ENCODE data around the gene KLHL25.

Gene KLHL25

DNA sequence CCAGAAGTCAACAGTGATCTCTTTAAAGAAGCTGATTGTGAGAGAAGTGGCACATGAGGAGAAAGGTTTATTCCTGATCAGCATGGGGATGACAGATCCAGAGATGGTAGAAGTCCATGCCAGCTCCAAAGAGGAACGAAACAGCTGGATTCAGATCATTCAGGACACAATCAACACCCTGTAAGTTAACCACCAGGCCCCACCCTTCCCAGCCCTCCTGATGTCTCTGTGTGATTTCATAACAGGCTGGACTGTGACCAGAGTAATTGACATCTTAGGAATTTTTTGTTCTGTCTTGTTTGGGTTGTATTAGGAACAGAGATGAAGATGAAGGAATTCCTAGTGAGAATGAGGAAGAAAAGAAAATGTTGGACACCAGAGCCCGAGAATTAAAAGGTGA is 67.7 kb downstream of the KLHL25 start:
- TF ChIP-seq, protein P1, sequence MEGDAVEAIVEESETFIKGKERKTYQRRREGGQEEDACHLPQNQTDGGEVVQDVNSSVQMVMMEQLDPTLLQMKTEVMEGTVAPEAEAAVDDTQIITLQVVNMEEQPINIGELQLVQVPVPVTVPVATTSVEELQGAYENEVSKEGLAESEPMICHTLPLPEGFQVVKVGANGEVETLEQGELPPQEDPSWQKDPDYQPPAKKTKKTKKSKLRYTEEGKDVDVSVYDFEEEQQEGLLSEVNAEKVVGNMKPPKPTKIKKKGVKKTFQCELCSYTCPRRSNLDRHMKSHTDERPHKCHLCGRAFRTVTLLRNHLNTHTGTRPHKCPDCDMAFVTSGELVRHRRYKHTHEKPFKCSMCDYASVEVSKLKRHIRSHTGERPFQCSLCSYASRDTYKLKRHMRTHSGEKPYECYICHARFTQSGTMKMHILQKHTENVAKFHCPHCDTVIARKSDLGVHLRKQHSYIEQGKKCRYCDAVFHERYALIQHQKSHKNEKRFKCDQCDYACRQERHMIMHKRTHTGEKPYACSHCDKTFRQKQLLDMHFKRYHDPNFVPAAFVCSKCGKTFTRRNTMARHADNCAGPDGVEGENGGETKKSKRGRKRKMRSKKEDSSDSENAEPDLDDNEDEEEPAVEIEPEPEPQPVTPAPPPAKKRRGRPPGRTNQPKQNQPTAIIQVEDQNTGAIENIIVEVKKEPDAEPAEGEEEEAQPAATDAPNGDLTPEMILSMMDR (IDR thresholded peaks at IDR 0.05): no peak

DNA sequence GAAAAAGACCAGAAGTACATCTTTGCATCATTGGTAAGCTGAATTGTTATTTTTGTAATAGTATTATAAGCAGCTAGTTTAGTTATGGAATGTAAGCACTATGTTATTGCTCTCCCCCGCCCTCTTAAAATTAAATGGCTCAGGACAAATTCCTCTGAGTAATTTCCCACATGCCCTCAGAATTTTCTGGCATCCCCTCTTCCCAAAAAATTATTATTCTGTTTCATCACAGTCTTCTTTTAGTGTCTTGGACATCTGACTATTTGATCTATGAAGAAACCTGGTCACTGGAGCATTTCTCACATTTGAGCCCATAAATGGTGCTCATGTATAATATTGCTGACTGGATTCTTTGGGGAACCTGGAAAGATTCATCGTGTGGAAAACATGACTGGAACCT is 68.3 kb downstream of the KLHL25 start:
- TF ChIP-seq, protein P1 (IDR thresholded peaks at IDR 0.05): no peak

DNA sequence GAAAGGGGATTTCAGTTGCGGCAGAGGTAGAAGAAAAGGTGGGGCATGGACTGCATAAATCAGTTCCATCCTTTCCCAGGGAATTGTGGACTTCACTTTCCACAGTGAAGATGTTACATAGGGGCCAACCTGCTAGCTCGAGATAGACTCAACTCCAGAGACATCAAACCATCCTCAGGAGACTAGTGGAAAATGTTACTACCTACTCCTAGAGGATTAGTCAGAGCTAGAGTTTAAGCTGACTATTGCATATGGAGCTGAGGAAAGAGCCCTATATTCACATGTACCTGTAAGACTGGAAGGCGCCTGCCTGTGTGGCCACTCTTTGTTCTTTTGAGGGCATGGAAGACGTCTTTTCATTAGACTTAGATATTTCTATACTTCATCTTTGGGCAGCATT is 69.2 kb downstream of the KLHL25 start:
- TF ChIP-seq, protein P1 (IDR thresholded peaks at IDR 0.05): no peak

DNA sequence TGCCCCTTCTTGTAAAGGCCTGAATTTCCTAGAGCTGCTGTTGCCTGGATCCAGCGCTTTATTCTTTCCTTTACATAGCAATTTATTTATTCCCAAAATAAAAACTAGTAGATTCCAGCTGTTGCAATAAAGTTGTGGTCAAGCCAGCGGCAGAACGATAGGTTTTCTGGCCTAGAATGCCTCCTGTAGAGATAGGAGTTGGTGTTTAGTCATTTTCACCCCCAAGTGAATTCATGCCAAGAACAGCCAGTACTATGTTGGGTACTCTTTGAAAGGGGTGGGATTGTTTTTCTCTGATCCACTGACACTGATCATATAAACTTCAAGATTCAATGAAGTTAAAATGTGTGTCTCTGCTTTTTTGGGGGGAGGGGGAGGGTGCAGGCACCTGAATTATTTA is 69.7 kb downstream of the KLHL25 start:
- TF ChIP-seq, protein P1 (IDR thresholded peaks at IDR 0.05): no peak

DNA sequence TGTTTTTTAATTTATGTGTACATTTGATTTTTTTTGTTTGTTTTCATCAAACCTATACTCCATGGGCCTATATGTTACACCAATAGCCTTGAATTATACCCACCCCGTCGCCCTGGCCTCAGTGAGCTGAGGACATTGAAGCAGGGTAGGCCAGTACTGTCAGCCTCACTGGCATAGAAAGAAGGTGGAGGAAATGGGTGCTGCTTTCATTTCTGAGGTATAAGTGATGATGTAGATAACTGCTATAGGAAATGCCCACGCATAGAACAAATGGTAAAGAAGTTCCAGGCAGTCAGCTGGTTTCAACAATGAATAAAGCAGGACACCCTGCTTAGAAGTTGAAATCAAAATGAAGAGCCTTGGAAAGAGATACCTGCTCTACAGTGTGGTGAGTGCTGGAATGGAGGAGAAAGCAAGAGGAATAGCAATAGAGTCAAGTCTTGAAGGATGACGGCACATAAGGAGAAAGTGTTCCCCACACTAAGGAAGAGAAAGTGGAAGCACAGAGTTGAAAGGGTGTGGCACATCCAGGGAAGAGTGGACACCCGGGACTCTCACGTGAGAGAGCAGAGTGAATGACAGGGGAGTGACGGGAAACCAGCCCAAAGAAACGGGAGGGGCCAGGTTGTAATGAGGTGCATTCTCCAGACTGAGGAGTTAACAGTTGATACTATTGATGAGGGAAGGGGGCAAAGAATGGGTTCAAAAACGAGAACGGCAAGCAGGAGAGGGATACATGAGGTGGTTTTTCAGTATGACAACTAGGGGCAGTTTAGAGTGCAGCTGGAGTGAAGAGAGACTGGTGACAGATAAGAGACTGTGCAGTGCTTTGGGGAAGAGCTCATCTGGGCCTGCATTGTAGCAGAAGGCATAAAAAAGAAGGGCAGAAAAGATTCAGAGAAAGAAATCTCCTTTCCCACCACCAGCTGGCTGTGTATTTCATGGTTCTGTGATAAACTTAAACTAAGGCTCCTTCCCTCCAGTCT is 70.5 kb downstream of the KLHL25 start:
- TF ChIP-seq, protein P1 (IDR thresholded peaks at IDR 0.05): no peak

DNA sequence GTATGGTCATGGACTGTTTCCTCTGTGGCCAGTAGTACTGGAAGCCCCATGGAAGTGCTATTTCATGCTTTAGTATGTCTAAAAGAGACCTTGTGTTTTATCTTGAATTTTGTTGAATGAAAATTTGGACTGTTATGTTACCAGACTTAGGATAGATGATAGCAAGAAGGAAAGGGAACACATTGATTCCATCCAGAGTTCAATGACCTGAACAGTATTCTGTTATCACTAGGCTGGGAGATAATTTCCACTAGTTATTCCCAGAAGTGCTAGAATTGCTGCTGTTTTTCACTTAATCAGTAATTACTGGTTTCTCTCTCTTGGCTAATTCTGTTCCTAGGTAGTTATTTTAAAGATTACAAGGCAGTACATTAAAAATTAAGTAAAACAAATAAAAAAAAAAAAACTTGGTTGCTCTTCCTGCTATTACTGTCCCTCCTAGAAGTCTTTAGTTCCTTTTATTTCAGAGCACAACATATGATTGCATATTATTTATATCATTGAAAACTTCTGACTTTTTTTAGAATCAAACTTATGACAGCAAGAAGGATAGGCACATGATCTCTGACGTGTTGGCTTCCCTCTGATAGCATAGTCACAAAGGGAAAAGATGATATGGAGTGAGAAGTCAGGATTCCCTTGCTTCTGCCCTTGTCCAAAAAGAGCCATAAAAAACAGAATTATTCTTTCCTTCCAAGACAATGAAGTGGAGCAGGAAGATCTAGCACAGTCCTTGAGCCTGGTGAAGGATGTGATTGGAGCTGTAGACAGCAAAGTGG is 72.2 kb downstream of the KLHL25 start:
- TF ChIP-seq, protein P1 (IDR thresholded peaks at IDR 0.05): no peak

DNA sequence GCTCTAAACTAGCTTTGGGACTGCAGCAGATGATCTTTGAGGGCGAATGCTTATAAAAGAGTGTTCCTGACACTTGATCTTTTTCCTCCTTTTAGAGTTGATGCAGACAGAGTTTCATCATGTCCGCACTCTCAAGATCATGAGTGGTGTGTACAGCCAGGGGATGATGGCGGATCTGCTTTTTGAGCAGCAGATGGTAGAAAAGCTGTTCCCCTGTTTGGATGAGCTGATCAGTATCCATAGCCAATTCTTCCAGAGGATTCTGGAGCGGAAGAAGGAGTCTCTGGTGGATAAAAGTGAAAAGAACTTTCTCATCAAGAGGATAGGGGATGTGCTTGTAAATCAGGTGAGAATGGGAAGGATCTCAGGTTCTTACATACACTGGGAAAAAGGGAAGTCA is 75.7 kb downstream of the KLHL25 start:
- TF ChIP-seq, protein P1 (IDR thresholded peaks at IDR 0.05): no peak

Data from LNCAP (cell line).